HK-2 (cell line): ENCODE results near the gene RBM20.

Experiments used
- DNase-seq: peaks from one replicate; pipeline ENCODE4 v3.0.0-alpha.2; 2018; ENCODE audit not compliant: unreplicated experiment

Gene RBM20

GRCh38 chr10:110788620-110789385 is 144.7 kb downstream of the RBM20 start:
- DNase-seq = no peak

- DNase-seq = no peak
Observed at GRCh38 chr10:110789604-110790433, 145.7 kb downstream of the RBM20 start.

GRCh38 chr10:110790913-110791506 is 146.9 kb downstream of the RBM20 start:
- no peak for DNase-seq

- DNase-seq = no peak
Observed at GRCh38 chr10:110791541-110792073, 147.5 kb downstream of the RBM20 start.

- no peak for DNase-seq
Observed at GRCh38 chr10:110792476-110793125, 148.5 kb downstream of the RBM20 start.

GRCh38 chr10:110793128-110793812 is 149.1 kb downstream of the RBM20 start:
- no peak for DNase-seq

- DNase-seq = no peak
Observed at GRCh38 chr10:110793886-110794285, 149.8 kb downstream of the RBM20 start.

- no peak for DNase-seq
Observed at GRCh38 chr10:110794808-110795207, 150.7 kb downstream of the RBM20 start.

- no peak for DNase-seq
Observed at GRCh38 chr10:110797416-110797815, 153.3 kb downstream of the RBM20 start.

GRCh38 chr10:110798340-110798739 is 154.2 kb downstream of the RBM20 start:
- no peak for DNase-seq

GRCh38 chr10:110802090-110802489 is 158.0 kb downstream of the RBM20 start:
- DNase-seq = no peak

GRCh38 chr10:110802551-110803238 is 158.6 kb downstream of the RBM20 start:
- DNase-seq = peak; percentile 60

GRCh38 chr10:110803239-110803749 is 159.2 kb downstream of the RBM20 start:
- no peak for DNase-seq

- DNase-seq = peak; percentile 13
Observed at GRCh38 chr10:110803830-110804338, 159.7 kb downstream of the RBM20 start.

- DNase-seq = no peak
Observed at GRCh38 chr10:110804376-110804775, 160.2 kb downstream of the RBM20 start.

GRCh38 chr10:110805292-110805691 is 161.2 kb downstream of the RBM20 start:
- DNase-seq = no peak

GRCh38 chr10:110806335-110806734 is 162.2 kb downstream of the RBM20 start:
- no peak for DNase-seq

- DNase-seq = no peak
Observed at GRCh38 chr10:110808123-110808522, 164.0 kb downstream of the RBM20 start.

GRCh38 chr10:110808615-110809014 is 164.5 kb downstream of the RBM20 start:
- no peak for DNase-seq

- no peak for DNase-seq
Observed at GRCh38 chr10:110810625-110811024, 166.5 kb downstream of the RBM20 start.
